Activated B cell treated with CpG ODN at 0.5 μM for 24 hours (primary cell): ENCODE results near the gene MRFAP1L1. TPM values are rescaled to one million over a fixed set of nuclear protein-coding genes. Genes with fewer than 3 reads are reported as not detected.

Experiments used
- ATAC-seq: fragments of 200-7000 bp; cut with Tn5 transposase; one replicate; pipeline ENCODE4 v1.10.0; 2021; ENCODE audit warnings: low read depth, mild to moderate bottlenecking, moderate library complexity
- CTCF ChIA-PET: fragments of 350-600 bp; sonication (Branson Sonifier 250); formaldehyde crosslinking; loops from one replicate; lab custom pipeline; 2021; ENCODE audit warnings: antibody characterized with exemption; lab: Charles Lee
- POLR2A ChIA-PET: fragments of 350-600 bp; sonication (Branson Sonifier 250); formaldehyde crosslinking; loops from one replicate; lab custom pipeline; 2021; ENCODE audit warnings: antibody characterized with exemption; lab: Charles Lee
- DNase-seq: peaks from one replicate; pipeline ENCODE4 v3.0.0; 2022
- H3K27ac Mint-ChIP-seq: one replicate; pipeline ENCODE4 v1.8.0; 2020; ENCODE audit warnings: mixed read lengths
- H3K27me3 Mint-ChIP-seq: one replicate; pipeline ENCODE4 v1.8.0; 2021; ENCODE audit warnings: mixed read lengths
- H3K36me3 Mint-ChIP-seq: one replicate; pipeline ENCODE4 v1.8.0; 2021; ENCODE audit warnings: low read depth, mixed read lengths
- H3K4me1 Mint-ChIP-seq: one replicate; pipeline ENCODE4 v1.8.0; 2021; ENCODE audit warnings: mixed read lengths
- H3K4me3 Mint-ChIP-seq: one replicate; pipeline ENCODE4 v1.8.0; 2020; ENCODE audit warnings: mild to moderate bottlenecking, mixed read lengths
- H3K9me3 Mint-ChIP-seq: one replicate; pipeline ENCODE4 v1.8.0; 2020; ENCODE audit warnings: mixed read lengths
- CTCF ChIP-seq: fragments of 200-600 bp; IDR thresholded peaks from one replicate; pipeline ENCODE4 v1.8.0; 2022; ENCODE audit warnings: antibody characterized with exemption, mild to moderate bottlenecking
- intact Hi-C: fragments of 100-400 bp; cut with micrococcal nuclease; formaldehyde crosslinking; loops from one replicate; pipeline ENCODE4 v1.15.1; 2024
- total RNA-seq: library from RNA; stranded (reverse); gene quantifications from 2 replicates; pipeline ENCODE4 v1.2.3, GENCODE V29; 2022

The MRFAP1L1 gene
- total RNA-seq, 1 donor from 2014 or later, result 39.1 TPM

- ChIA-PET CTCF (interaction anchor here (7.2 kb wide), 1 partner anchor 355 kb away, joined by 77 read pairs; the partner anchor contains the start of gene GRPEL1), POLR2A (interaction anchor here (1.2 to 3.8 kb wide), 4 partner anchors 41 to 329 kb away, joined by 4 to 52 read pairs (median 6); partner anchors contain the start of genes MRFAP1 and TADA2B)
- intact Hi-C loops, result loop anchor here (5.0 kb wide), 1 partner anchor 448 kb away; the partner anchor contains the start of gene WFS1
- ATAC-seq (no peak), DNase-seq (no peak)
- Mint-ChIP-seq H3K9me3 (peaks cover 8% of the 10 kb centered on the region), H3K36me3 (peaks cover 13% of the 10 kb centered on the region), H3K27me3 (peaks cover 3% of the 10 kb centered on the region), H3K4me1 (peaks cover 43% of the 10 kb centered on the region), H3K27ac (no peak overlapping the region), H3K4me3 (peak overlapping the region; percentile 35)
- TF ChIP-seq CTCF, result no peak
Observed at GRCh38 chr4:6714954-6715353, 5.3 kb upstream of the MRFAP1L1 start.

- H3K27ac Mint-ChIP-seq, result no peak overlapping the region
- H3K9me3 Mint-ChIP-seq, result peaks cover 8% of the 10 kb centered on the region
- TF ChIP-seq CTCF, result no peak
- peaks cover 58% of the 10 kb centered on the region for H3K4me1 Mint-ChIP-seq
- POLR2A ChIA-PET, result interaction anchor here (1.4 kb wide), 1 partner anchor 71 kb away, joined by 3 read pairs; the partner anchor contains the start of gene MRFAP1
- no peak overlapping the region for H3K4me3 Mint-ChIP-seq
- no peak for DNase-seq
- peaks cover 3% of the 10 kb centered on the region for H3K27me3 Mint-ChIP-seq
- no peak for ATAC-seq
- CTCF ChIA-PET, result no interaction called here
- intact Hi-C loops, result no loop called here
- peaks cover 37% of the 10 kb centered on the region for H3K36me3 Mint-ChIP-seq
Observed at GRCh38 chr4:6710996-6711395, 1.3 kb upstream of the MRFAP1L1 start.

GRCh38 chr4:6710282-6710681, 617 bp upstream of the MRFAP1L1 start:
- ChIA-PET POLR2A (interaction anchor here (0.5 to 3.6 kb wide), 12 partner anchors 8 to 363 kb away, joined by 3 to 57 read pairs (median 8); partner anchors contain the start of genes GRPEL1, MRFAP1 and TBC1D14), CTCF (interaction anchor here (1.0 to 1.8 kb wide), 3 partner anchors 10 to 361 kb away, joined by 4 to 6 read pairs (median 5); no protein-coding TSS in a partner anchor)
- DNase-seq (no peak), ATAC-seq (no peak)
- no peak for TF ChIP-seq CTCF
- Mint-ChIP-seq H3K27me3 (peaks cover 3% of the 10 kb centered on the region), H3K4me1 (peaks cover 59% of the 10 kb centered on the region), H3K9me3 (peaks cover 8% of the 10 kb centered on the region), H3K27ac (peak overlapping the region; percentile 96), H3K36me3 (peaks cover 38% of the 10 kb centered on the region), H3K4me3 (peak overlapping the region; percentile 99)
- intact Hi-C loops, result no loop called here

GRCh38 chr4:6706173-6706572, 3.5 kb downstream of the MRFAP1L1 start:
- intact Hi-C loops, result no loop called here
- Mint-ChIP-seq H3K9me3 (peaks cover 6% of the 10 kb centered on the region), H3K4me1 (peaks cover 63% of the 10 kb centered on the region), H3K27ac (no peak overlapping the region), H3K4me3 (peak overlapping the region; percentile 26), H3K27me3 (no peaks in the 10 kb centered on the region), H3K36me3 (peaks cover 61% of the 10 kb centered on the region)
- ATAC-seq, result no peak
- ChIA-PET POLR2A (interaction anchor here (1.2 to 2.7 kb wide), 3 partner anchors 31 to 65 kb away, joined by 3 to 10 read pairs (median 4); partner anchors contain the start of gene MRFAP1), CTCF (no interaction called here)
- no peak for TF ChIP-seq CTCF
- no peak for DNase-seq

- H3K4me3 Mint-ChIP-seq, result no peak overlapping the region
- ChIA-PET POLR2A (interaction anchor here (1.2 to 2.7 kb wide), 3 partner anchors 31 to 65 kb away, joined by 3 to 10 read pairs (median 4); partner anchors contain the start of gene MRFAP1), CTCF (no interaction called here)
- peaks cover 62% of the 10 kb centered on the region for H3K36me3 Mint-ChIP-seq
- H3K4me1 Mint-ChIP-seq, result peaks cover 58% of the 10 kb centered on the region
- no peak for TF ChIP-seq CTCF
- no peak for ATAC-seq
- intact Hi-C loops, result no loop called here
- no peak for DNase-seq
- peaks cover under 1% of the 10 kb centered on the region for H3K9me3 Mint-ChIP-seq
- H3K27ac Mint-ChIP-seq, result no peak overlapping the region
- H3K27me3 Mint-ChIP-seq, result no peaks in the 10 kb centered on the region
Observed at GRCh38 chr4:6705646-6706045, 4.0 kb downstream of the MRFAP1L1 start.
